SK-N-SH treated with all-trans-retinoic acid at 6 μM for 48 hours (cell line): ENCODE data around the gene SMCR8.

Experiments used
- ATAC-seq: fragments of 200-7000 bp; cut with Tn5 transposase; 3 replicates; pipeline ENCODE4 v1.9.1; 2020; ENCODE audit warnings: mild to moderate bottlenecking, moderate library complexity
- ARNTL ChIP-seq: fragments of 450-650 bp; formaldehyde crosslinking; IDR thresholded peaks from 2 replicates; pipeline ENCODE4 v1.5.0; 2020; ENCODE audit warnings: low read depth, mild to moderate bottlenecking, moderate library complexity, borderline replicate concordance
- BACH2 ChIP-seq: fragments of 250-450 bp; sonication (Bioruptor Pico); IDR thresholded peaks from 2 replicates; pipeline ENCODE4 v1.9.0; 2021; ENCODE audit warnings: mild to moderate bottlenecking, borderline replicate concordance
- CREB5 ChIP-seq: fragments of 250-450 bp; sonication (Bioruptor Pico); IDR thresholded peaks from 2 replicates; pipeline ENCODE4 v1.5.1; 2020; ENCODE audit warnings: low read depth, mild to moderate bottlenecking, moderate library complexity
- CSDC2 ChIP-seq: fragments of 250-450 bp; sonication (Bioruptor Pico); IDR thresholded peaks from 2 replicates; pipeline ENCODE4 v1.5.0; 2020; ENCODE audit warnings: mild to moderate bottlenecking, moderate library complexity
- CSRNP3 ChIP-seq: fragments of 250-450 bp; sonication (Bioruptor Pico); IDR thresholded peaks from 2 replicates; pipeline ENCODE4 v1.5.1; 2021; ENCODE audit warnings: mild to moderate bottlenecking, moderate library complexity
- ESRRG ChIP-seq: fragments of 250-450 bp; sonication (Bioruptor Pico); IDR thresholded peaks from 2 replicates; pipeline ENCODE4 v1.6.1; 2021; ENCODE audit warnings: mild to moderate bottlenecking
- ISL1 ChIP-seq: fragments of 250-450 bp; sonication (Bioruptor Pico); IDR thresholded peaks from 2 replicates; pipeline ENCODE4 v2.1.2; 2022; ENCODE audit warnings: mild to moderate bottlenecking, moderate library complexity
- OSR1 ChIP-seq: fragments of 250-450 bp; sonication (Bioruptor Pico); IDR thresholded peaks from 2 replicates; pipeline ENCODE4 v1.8.0; 2022; ENCODE audit warnings: moderate library complexity, mild to moderate bottlenecking, inconsistent platforms
- PATZ1 ChIP-seq: fragments of 250-450 bp; sonication (Bioruptor Pico); IDR thresholded peaks from 2 replicates; pipeline ENCODE4 v1.8.0; 2020; ENCODE audit warnings: mild to moderate bottlenecking, moderate library complexity, borderline replicate concordance
- POU6F1 ChIP-seq: fragments of 250-450 bp; sonication (Bioruptor Pico); IDR thresholded peaks from 2 replicates; pipeline ENCODE4 v1.8.0; 2021; ENCODE audit warnings: low read depth, mild to moderate bottlenecking, moderate library complexity, borderline replicate concordance
- PPARA ChIP-seq: fragments of 250-450 bp; sonication (Bioruptor Pico); IDR thresholded peaks from 2 replicates; pipeline ENCODE4 v1.5.0; 2020; ENCODE audit warnings: mild to moderate bottlenecking, borderline replicate concordance
- SNAI2 ChIP-seq: fragments of 250-450 bp; sonication (Bioruptor Pico); IDR thresholded peaks from 2 replicates; pipeline ENCODE4 v1.5.0; 2020; ENCODE audit warnings: mild to moderate bottlenecking, moderate library complexity
- TCF4 ChIP-seq: fragments of 250-450 bp; sonication (Bioruptor Pico); IDR thresholded peaks from 2 replicates; pipeline ENCODE4 v1.8.0; 2021; ENCODE audit warnings: mild to moderate bottlenecking, moderate library complexity, borderline replicate concordance
- TOX ChIP-seq: fragments of 250-450 bp; sonication (Bioruptor Pico); IDR thresholded peaks from 2 replicates; pipeline ENCODE4 v1.8.0; 2021; ENCODE audit warnings: mild to moderate bottlenecking, moderate library complexity, borderline replicate concordance
- TSHZ2 ChIP-seq: fragments of 250-450 bp; sonication (Bioruptor Pico); IDR thresholded peaks from 2 replicates; pipeline ENCODE4 v1.5.0; 2020; ENCODE audit warnings: mild to moderate bottlenecking, moderate library complexity
- ZC3H10 ChIP-seq: fragments of 250-450 bp; sonication (Bioruptor Pico); IDR thresholded peaks from 2 replicates; pipeline ENCODE4 v1.5.1; 2021; ENCODE audit warnings: mild to moderate bottlenecking, moderate library complexity
- ZFP3 ChIP-seq: fragments of 250-450 bp; sonication (Bioruptor Pico); IDR thresholded peaks from 2 replicates; pipeline ENCODE4 v1.5.0; 2020; ENCODE audit warnings: mild to moderate bottlenecking, moderate library complexity
- ZFP30 ChIP-seq: fragments of 450-650 bp; formaldehyde crosslinking; IDR thresholded peaks from 2 replicates; pipeline ENCODE4 v1.5.0; 2022; ENCODE audit warnings: mild to moderate bottlenecking, moderate library complexity
- ZNF565 ChIP-seq: fragments of 450-650 bp; formaldehyde crosslinking; conservative IDR thresholded peaks from 2 replicates; pipeline ENCODE4 v1.5.0; 2020; ENCODE audit warnings: low read depth, mild to moderate bottlenecking, moderate library complexity
- ZNF70 ChIP-seq: fragments of 450-650 bp; formaldehyde crosslinking; IDR thresholded peaks from 2 replicates; pipeline ENCODE4 v1.5.0; 2020; ENCODE audit warnings: mild to moderate bottlenecking, moderate library complexity
- ZNF8 ChIP-seq: fragments of 450-650 bp; formaldehyde crosslinking; IDR thresholded peaks from 2 replicates; pipeline ENCODE4 v1.5.0; 2020; ENCODE audit warnings: mild to moderate bottlenecking, moderate library complexity

SMCR8 gene

GRCh38 chr17:18368946-18369345 is 53.9 kb downstream of the SMCR8 start:
- no peak for ATAC-seq

GRCh38 chr17:18370761-18371160 is 55.7 kb downstream of the SMCR8 start:
- TF ChIP-seq PATZ1 (CRISPR knock-in tag) (no peak), CSDC2 (CRISPR knock-in tag) (no peak), BACH2 (no peak), TOX (no peak), SNAI2 (CRISPR knock-in tag) (no peak), TCF4 (CRISPR knock-in tag) (no peak), ZFP3 (CRISPR knock-in tag) (no peak), CSRNP3 (CRISPR knock-in tag) (no peak), POU6F1 (CRISPR knock-in tag) (no peak), ZNF70 (CRISPR knock-in tag) (no peak), ZFP30 (CRISPR knock-in tag) (no peak), ISL1 (no peak), TSHZ2 (CRISPR knock-in tag) (no peak), OSR1 (CRISPR knock-in tag) (no peak), CREB5 (no peak), ESRRG (no peak), ZNF8 (CRISPR knock-in tag) (no peak), ZC3H10 (no peak), PPARA (CRISPR knock-in tag) (no peak), ARNTL (CRISPR knock-in tag) (no peak)
- no peak for ATAC-seq

More at GRCh38 chr17:18368946-18369345, 53.9 kb downstream of the SMCR8 start:
- no peak for TF ChIP-seq CREB5
- TF ChIP-seq OSR1 (CRISPR knock-in tag), result no peak
- TF ChIP-seq ESRRG, result no peak
- TF ChIP-seq SNAI2 (CRISPR knock-in tag), result no peak
- TF ChIP-seq TSHZ2 (CRISPR knock-in tag), result no peak
- no peak for TF ChIP-seq PPARA (CRISPR knock-in tag)
- TF ChIP-seq ARNTL (CRISPR knock-in tag), result no peak
- TF ChIP-seq ZNF565 (CRISPR knock-in tag), result no peak
- TF ChIP-seq TOX, result no peak
- no peak for TF ChIP-seq ZFP30 (CRISPR knock-in tag)
